Myocyte (in vitro differentiated cells): ENCODE results near the gene VAMP2. TPM values are rescaled to one million over a fixed set of nuclear protein-coding genes. Genes with fewer than 3 reads are reported as not detected.
A peak's percentile ranks its signal among the peaks of the same experiment; 100 is the strongest.

ENCODE experiments used
- DNase-seq: peaks from one replicate; pipeline ENCODE4 v3.0.0-alpha.2; 2012; ENCODE audit warnings: low read depth
- total RNA-seq: library from RNA; depleted of rRNA; stranded (reverse); fragments of >200 nt; gene quantifications from 2 replicates; pipeline ENCODE4 v1.2.3, GENCODE V29; 2014

Gene VAMP2
- total RNA-seq, 1 donor from 2014 or later: 10.5 TPM

- no peak for DNase-seq
Measured at GRCh38 chr17:8155996-8156245, 6.8 kb downstream of the VAMP2 start.

- no peak for DNase-seq
Measured at GRCh38 chr17:8155231-8155995, 7.3 kb downstream of the VAMP2 start.

DNA sequence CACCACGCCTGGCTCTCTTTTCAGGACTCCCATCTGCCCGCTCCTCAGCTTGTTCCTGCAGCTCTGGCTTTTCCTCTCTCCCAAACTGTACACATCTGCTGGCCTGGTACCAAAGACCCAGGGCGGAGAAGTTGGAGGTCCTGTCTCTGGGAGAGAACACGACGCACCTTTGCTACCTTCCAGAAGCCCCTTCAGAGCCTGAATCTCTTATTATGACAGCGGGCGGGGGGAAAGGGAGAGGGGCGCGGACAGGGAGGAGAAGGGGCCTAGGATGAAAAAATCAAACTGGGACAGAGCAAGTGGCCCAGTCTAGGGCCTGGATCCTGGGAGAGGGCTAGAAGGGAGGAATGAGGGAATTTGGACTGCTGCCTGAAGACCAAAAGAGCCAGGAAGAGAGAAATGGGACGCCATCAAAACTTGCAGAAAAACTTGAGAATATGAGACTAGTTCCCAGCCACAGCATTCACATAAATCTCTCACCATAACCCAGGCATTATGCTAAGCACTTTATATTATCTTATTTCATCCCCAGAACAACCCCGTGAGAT lies 8.1 kb downstream of the VAMP2 start:
- DNase-seq: no peak

DNA sequence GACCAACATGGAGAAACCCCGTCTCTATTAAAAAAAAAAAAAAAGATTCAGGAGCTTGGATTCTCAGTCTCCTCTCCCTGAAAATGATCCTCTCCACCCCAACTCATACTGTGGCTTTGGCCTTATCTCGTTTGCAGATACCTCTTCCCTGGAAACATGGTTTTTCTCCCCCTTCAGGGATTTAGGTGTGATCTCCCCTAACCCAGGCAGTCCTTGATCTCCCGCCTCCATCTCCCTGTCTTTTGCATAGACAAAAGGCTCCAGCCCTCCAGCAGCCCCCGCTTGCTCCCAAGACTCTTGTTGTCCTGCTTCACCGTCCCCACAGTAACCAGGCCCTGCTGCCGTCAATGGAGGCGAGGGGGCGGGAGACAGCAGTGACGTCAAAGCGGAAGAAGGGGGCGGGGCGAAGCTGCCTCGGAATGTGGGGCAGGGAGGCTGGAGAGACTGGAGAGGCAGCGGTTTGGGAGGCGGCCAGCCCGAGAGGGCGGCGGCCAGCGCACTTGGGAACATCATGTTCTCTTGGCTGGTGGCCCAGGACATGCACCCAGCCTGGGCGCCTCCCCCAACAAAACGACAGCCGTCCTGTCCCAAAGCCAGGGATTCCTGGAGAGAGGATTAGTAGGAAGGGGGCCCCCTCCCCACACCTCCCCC lies 8.7 kb downstream of the VAMP2 start:
- peak; percentile 99 for DNase-seq

GRCh38 chr17:8153525-8153956 lies 9.2 kb downstream of the VAMP2 start:
- peak; percentile 93 for DNase-seq

- DNase-seq: no peak
Measured at GRCh38 chr17:8153031-8153451, 9.7 kb downstream of the VAMP2 start.

DNA sequence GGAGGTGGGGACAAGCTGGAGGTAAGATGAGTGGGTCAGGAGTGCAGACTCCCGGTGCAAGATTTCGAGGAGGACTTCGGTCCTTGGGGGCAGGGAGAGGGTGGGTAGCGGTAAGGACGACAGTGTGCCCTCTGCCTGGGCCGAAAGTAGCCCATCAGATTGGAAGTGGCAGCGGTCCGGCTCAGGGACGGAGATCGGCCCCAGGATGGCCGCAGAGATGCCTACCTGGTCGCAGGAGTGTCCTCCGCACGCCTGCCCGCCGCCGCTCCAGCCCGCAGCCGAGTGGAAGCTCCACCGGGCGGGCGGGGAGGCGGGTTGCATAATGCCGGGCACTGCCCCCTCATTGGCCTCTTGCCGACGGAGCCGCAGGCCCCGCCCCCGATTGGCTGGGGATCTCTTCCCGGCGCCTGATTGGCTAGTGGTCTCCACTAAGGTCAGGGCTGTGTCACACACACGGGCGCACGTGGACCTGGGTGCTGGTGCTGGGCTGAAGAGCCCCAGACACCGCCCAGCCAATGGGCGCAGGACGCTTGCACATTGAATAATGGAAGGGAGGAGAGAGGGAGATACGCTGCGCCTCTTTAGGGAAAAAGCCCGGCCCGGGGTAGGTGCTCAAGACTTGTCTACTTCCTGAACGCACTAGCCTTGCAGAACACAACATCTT lies 10.5 kb downstream of the VAMP2 start, which contains the start of gene PER1:
Gene PER1, minus strand, starts transcription at position 293 of the 664 bp plus-strand sequence. CDS start 1,698 bp downstream, outside the sequence.
- DNase-seq: peak; percentile 96

- DNase-seq: peak; percentile 68
Measured at GRCh38 chr17:8151641-8152111, 11.1 kb downstream of the VAMP2 start.

DNA sequence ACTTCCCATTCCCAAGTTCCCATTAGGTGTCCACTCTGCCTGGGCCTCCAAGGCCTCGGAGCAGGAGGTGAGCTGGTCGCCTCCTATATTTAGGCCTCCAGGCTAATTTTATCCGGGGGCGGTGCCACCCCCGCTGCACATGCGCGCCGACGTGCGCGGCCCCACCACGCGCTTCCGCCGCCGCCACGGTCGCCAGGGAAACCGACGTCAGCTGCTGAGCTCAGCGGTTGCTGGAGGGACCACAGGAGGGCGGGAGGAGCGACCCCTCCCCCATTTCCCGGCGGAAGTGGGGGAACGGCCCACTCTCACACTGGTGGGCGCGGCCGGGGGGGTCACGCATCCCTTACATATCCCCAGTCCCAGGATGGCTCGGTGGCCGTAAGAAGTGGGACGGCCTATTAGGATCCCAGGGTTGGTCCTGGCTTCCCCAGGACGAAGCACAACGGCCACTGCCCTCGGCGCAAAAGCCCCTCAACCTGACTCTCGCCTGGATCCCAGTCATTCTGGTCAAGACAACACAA lies 11.6 kb downstream of the VAMP2 start:
- peak; percentile 93 for DNase-seq

DNA sequence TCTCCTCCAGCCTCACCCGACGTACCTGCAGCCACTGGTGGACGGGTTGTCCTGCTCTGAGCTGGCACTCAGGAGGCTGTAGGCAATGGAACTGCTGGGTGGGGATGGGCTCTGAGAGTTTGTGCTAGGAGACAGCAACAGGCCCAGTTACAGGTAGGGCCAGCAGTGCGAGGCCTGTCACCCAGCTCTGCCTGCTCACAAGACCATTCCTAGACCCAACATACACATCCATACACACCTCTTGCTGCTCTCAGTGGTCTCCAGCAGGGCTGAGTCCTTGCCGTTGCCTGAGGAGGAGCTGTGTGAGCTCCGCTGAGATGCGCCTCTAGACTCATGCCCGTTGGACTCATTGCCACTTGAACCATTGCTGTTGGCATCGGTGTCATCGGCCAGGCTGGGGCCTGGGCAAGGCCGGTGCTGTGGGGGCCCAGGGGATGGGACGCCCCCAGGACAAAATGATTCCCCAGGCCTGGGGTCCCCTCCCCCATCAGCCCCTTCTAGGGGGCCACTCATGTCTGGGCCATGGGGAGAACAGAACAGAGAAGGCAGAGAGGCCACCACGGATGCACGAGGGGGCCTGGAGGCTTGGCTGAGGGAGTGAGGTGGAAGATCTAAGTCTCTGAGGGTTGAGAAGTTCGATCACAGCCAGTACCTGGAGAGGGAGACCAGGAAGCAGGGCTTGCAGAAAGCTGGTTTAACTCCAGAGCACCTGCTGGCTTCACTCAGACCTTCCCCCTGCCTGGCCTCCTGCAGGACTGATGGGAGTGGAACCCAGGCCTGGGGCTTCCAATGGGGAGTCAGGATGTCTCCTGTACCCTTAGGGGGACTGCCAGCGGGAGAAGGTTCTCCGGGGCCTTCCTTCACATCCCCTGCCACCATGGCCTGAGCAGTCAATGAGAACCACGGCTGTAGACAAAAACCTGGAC lies 12.3 kb downstream of the VAMP2 start:
- peak; percentile 71 for DNase-seq

DNA sequence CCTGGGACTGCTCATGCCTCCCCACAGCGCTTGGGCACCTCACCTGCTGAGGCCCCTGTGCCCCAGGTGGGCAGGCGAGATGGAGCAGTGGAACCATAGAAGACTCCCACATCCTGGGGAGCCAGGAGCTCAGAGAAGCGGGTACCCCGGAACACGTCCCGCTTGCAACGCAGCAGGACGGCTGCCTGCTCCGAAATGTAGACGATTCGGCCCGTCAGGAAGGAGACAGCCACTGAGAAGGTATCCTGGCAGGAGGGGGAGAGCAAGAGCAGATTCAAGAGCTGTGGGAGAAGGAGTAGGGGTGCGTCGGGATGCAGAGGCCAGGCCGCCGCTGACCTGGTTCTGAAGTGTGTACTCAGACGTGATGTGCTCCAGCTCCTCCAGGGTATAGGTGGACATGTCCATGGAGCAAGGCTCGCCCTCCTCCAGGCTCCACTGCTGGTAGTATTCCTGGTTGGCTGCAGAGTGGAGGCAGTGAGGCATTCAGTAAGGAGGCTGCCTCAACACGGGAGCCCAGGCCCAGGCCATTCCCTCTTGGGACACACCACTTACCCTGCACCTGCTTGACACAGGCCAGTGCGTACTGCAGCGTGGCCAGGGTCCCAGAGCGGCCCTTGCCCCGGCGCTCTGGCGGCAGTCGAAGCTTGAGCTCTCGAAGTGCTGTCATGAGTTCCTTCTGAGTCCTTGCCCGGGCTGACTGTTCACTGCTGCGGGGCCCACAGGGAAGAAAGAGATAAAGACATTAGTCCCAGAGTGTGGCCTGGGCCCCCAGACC lies 13.1 kb downstream of the VAMP2 start:
- DNase-seq: no peak

- DNase-seq: no peak
Measured at GRCh38 chr17:8148560-8148959, 14.2 kb downstream of the VAMP2 start.

- DNase-seq: no peak
Measured at GRCh38 chr17:8147805-8148404, 14.8 kb downstream of the VAMP2 start.

DNA sequence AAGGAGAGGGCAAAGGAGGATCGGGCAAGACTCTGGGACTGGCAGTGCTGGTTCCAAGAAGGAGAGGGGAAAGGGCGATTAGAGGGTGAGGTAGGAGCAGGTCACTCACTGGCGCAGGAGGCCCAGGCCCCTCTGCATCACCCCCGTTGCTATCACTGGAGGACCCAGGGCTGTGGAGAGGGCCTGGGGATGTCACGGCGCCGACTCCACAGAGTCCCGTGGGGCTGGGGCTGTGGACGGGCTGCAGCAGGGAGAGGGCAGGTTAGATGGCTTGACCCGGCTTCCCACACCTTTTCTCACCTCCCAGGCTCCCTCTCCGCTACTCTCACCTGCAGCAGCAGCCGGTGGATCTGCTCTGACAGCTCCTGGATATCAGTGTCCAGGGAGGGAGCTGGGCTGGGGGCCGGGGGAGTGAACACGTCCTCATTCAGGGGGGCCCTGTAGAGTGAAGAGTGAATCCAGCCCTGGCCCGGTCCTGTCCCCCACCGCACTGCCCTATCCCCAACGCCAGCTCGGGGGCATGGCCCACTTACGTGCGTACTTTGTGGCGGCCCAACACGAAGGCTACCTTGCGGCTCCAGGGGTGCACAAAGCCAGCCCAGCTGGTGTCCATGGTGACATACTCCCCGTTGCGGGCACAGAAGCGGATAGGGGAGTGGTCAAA lies 15.5 kb downstream of the VAMP2 start:
- no peak for DNase-seq

- no peak for DNase-seq
Measured at GRCh38 chr17:8146381-8147140, 16.2 kb downstream of the VAMP2 start.

DNA sequence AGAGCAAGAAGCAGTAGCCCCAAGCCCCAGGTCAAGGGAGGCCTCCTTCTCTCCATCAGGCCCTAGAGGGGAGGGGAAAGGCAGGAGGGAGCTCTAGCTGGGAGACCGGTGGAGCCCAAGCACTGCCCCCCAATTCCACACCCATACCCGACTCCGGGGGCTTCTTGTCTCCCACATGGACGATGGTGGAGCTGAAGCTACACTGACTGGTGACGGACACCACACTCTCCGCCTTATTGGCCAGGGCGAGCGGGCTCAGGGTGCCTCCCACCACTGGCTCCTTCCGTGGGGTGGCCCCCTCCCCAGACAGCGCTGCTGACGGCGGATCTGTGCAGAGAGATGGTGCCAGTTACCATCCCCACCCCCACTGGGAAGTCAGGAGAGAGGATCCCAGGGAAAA lies 16.9 kb downstream of the VAMP2 start:
- DNase-seq: no peak

DNA sequence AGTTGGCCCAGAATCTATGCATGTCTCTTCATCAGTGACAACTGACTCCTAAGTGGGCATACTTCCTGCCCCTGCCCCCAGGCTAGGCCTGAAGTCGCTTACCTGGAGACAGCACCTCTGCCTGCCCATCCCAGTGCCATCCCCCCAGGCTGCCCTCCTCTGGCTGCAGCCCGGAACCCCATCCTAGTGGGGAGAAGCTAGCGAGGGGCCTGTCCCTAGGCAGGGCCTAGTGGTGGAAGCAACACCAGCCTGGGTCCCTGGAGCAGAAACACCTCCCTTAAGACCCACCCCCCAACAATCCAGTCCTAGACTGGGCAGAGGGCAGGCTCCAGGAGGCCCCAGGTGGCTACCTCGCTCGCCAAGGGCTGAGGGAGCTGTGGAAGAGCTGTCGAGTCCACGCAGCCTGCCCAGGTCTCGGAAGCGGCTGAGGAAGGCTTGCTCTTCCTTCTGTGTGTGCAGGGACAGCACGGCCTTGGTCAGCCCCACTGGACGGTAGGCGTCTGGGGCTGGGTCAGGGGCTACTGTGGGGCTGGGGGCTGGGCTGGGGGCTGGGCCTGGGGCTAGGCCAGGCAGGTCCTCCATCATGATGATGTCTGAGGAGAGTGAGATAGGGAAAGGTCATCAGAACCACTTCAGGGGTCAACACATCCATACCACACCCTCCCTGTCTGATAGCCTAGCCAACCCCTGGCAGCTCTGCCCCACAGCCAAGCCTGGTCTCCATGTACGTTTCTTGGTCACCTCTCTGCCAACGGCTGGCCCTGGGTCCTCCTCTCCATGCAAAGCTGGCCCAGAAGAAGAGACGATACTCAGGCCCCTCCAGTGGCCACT lies 18.1 kb downstream of the VAMP2 start:
- no peak for DNase-seq
